GM12875 (cell line): Measurements from ENCODE around the gene TTLL9.
"Not testable (repeated sequence)": the region's sequence is repeated elsewhere in the genome, so short reads cannot be mapped to it uniquely, and the experiment has no call there.

ENCODE experiments used
- H3K4me3 ChIP-seq: one replicate; pipeline ENCODE4 v1.5.1; 2011; ENCODE audit warnings: low read depth, low read length, control low read depth
- TF ChIP-seq, protein P1 (sequence below): IDR thresholded peaks from 2 replicates; pipeline ENCODE4 v1.5.1; 2011; ENCODE audit warnings: low read depth, mild to moderate bottlenecking, control low read depth, inconsistent platforms, low read length, moderate library complexity, borderline replicate concordance; ENCODE audit not compliant: insufficient read depth

TTLL9 gene

GRCh38 chr20:31914170-31914569 is 43.7 kb downstream of the TTLL9 start:
- TF ChIP-seq, protein P1, sequence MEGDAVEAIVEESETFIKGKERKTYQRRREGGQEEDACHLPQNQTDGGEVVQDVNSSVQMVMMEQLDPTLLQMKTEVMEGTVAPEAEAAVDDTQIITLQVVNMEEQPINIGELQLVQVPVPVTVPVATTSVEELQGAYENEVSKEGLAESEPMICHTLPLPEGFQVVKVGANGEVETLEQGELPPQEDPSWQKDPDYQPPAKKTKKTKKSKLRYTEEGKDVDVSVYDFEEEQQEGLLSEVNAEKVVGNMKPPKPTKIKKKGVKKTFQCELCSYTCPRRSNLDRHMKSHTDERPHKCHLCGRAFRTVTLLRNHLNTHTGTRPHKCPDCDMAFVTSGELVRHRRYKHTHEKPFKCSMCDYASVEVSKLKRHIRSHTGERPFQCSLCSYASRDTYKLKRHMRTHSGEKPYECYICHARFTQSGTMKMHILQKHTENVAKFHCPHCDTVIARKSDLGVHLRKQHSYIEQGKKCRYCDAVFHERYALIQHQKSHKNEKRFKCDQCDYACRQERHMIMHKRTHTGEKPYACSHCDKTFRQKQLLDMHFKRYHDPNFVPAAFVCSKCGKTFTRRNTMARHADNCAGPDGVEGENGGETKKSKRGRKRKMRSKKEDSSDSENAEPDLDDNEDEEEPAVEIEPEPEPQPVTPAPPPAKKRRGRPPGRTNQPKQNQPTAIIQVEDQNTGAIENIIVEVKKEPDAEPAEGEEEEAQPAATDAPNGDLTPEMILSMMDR, result no peak
- no peak overlapping the region for H3K4me3 ChIP-seq

DNA sequence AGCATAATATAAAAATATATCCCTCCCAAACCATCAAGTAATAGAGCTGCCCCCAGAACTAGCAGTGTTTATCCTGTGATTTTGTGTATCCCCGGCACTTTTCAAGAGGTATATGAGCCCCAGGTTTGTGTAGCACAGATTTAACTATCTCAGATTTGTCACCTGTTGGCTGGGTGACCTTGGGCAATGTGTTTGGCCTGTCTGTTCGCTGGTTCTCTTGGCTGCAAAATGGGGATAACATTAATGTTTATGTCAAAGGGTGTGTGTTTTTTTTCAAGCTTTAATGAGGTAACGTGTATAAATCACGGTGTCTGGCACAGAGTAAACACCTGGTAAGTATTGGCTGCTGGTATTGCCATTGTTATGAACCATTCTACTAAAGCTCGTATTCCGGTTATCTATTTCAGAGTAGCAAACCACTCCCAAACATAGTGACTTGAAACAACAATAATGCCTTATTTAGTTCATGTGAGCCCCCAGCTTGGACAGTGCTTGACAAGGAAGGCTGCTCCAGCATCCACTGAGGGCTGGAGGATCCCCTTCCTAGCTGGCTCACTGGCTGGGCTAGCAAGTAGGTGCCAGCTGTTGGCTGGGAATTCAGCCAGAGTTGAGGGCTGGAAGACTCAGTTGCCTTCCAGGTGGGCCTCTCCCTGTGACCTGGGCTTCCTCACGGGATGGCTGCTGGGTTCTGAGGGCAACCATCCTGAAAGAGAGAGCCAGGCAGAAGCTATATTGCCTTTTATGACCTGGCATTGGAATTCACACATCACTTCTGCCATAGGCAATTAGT is 45.3 kb downstream of the TTLL9 start:
- no peak overlapping the region for H3K4me3 ChIP-seq
- TF ChIP-seq, protein P1, result no peak

- H3K4me3 ChIP-seq, result no peak overlapping the region
- TF ChIP-seq, protein P1, result no peak
These were observed 46.3 kb downstream of the TTLL9 start for GRCh38 chr20:31916708-31917107.

DNA sequence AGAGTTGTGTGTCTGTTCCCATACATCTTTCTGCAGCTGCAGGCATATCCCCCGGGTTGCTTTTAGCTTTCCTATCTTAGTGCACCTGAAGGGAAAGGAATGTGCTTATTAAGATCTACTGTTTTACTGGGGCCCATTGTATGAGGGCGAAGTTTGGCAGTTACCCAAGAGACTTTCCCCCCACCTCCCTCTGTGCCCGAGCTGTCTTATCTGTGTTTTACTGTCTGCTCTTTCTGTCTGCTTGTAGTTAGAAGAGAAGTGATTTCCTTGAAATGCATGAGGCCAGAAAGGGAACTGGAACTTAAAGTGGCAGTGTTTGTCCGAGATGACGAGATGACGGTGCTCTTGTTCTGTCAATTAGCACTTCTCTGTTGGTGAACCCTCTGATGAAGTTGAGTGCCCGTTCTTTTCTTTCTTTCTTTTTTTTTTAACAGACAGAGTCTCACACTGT is 47.6 kb downstream of the TTLL9 start:
- not testable (repeated sequence) for H3K4me3 ChIP-seq

- H3K4me3 ChIP-seq, result no peak overlapping the region
- TF ChIP-seq, protein P1, result no peak
These were observed 48.2 kb downstream of the TTLL9 start for GRCh38 chr20:31918466-31919105.

- TF ChIP-seq, protein P1, result no peak
- H3K4me3 ChIP-seq, result no peak overlapping the region
These were observed 49.1 kb downstream of the TTLL9 start for GRCh38 chr20:31919410-31920155.

DNA sequence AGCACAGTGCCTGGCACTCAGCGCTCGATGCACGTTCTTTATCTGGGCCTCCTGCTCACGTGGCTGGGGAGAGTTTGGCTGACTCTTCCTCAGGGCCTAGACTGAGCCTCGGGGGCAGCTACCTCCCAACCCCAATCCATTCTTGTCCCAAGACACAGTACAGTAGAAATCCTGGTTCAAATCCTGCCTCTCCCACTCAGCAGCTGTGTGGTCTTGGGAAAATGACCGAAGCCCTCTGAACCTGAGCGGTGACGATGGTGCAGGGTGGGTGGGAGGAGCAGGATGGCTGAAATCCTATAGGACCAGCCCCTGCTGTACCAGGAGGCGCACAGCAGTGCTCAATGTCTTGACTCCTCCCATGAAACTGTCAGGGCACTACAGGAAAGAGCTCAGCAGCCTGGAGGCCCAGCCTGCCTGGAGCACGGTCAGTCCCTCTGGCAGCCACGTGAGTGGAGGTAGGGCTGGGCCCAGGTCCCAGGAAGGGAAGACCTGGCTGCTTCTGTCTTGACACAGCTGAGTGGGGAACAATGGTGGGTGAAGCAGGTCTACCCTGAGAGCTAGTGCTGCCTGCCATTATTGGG is 49.9 kb downstream of the TTLL9 start:
- TF ChIP-seq, protein P1, result no peak
- no peak overlapping the region for H3K4me3 ChIP-seq

GRCh38 chr20:31921480-31921879 is 51.0 kb downstream of the TTLL9 start:
- H3K4me3 ChIP-seq, result not testable (repeated sequence)
